HEK293T (cell line): ENCODE results near the gene OR5K3.

Experiments used
- ARNT ChIP-seq: fragments of 450-650 bp; IDR thresholded peaks from 2 replicates; pipeline ENCODE4 v1.6.1; 2017; ENCODE audit warnings: mild to moderate bottlenecking
- BHLHE40 ChIP-seq: fragments of 450-650 bp; IDR thresholded peaks from 2 replicates; pipeline ENCODE4 v1.6.1; 2016; ENCODE audit warnings: mild to moderate bottlenecking, moderate library complexity, borderline replicate concordance
- ELF4 ChIP-seq: fragments of 450-650 bp; IDR thresholded peaks from 2 replicates; pipeline ENCODE4 v1.6.1; 2017; ENCODE audit warnings: antibody characterized with exemption
- FOXA1 ChIP-seq: fragments of 450-650 bp; IDR thresholded peaks from 2 replicates; pipeline ENCODE4 v1.6.1; 2016; ENCODE audit warnings: mild to moderate bottlenecking
- FOXK2 ChIP-seq: fragments of 450-650 bp; IDR thresholded peaks from 2 replicates; pipeline ENCODE4 v1.6.1; 2016; ENCODE audit warnings: mild to moderate bottlenecking
- FOXM1 ChIP-seq: fragments of 450-650 bp; IDR thresholded peaks from 2 replicates; pipeline ENCODE4 v1.6.1; 2017; ENCODE audit warnings: mild to moderate bottlenecking, borderline replicate concordance
- L3MBTL2 ChIP-seq: fragments of 450-650 bp; conservative IDR thresholded peaks from 2 replicates; pipeline ENCODE4 v1.6.1; 2016; ENCODE audit warnings: mild to moderate bottlenecking
- LEF1 ChIP-seq: fragments of 450-650 bp; IDR thresholded peaks from 2 replicates; pipeline ENCODE4 v1.6.1; 2017; ENCODE audit warnings: mild to moderate bottlenecking, borderline replicate concordance
- NFRKB ChIP-seq: fragments of 450-650 bp; IDR thresholded peaks from 2 replicates; pipeline ENCODE4 v1.6.1; 2016; ENCODE audit warnings: mild to moderate bottlenecking, moderate library complexity
- SP1 ChIP-seq: fragments of 450-650 bp; IDR thresholded peaks from 2 replicates; pipeline ENCODE4 v1.6.1; 2017
- SUZ12 ChIP-seq: fragments of 450-650 bp; IDR thresholded peaks from 2 replicates; pipeline ENCODE4 v1.6.1; 2016; ENCODE audit warnings: mild to moderate bottlenecking
- TARDBP ChIP-seq: fragments of 450-650 bp; IDR thresholded peaks from 2 replicates; pipeline ENCODE4 v1.6.1; 2016
- ZNF384 ChIP-seq: fragments of 450-650 bp; IDR thresholded peaks from 2 replicates; pipeline ENCODE4 v1.6.1; 2016
- TF ChIP-seq, protein P1 (sequence below): fragments of 450-650 bp; IDR thresholded peaks from 2 replicates; pipeline ENCODE4 v1.6.1; 2016

DNA sequence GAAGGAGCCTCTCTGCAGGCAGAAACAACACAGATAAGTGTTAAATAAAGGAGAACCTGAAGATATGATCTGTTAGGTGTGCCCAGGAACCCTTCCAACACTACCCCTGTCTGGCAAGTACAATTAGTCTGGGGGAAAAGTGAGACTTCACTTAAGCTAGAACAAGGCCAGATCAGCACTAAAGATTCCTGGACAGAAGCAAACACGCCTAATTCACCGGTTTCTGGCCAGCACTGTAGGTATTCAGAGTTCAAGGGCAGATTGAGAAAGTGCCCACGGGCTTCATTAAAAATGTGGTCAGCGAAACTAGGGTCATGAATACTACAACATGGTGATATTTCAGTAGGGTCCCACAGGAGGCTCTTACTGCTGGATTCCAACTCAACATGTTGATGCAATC, 43.9 kb downstream of the OR5K3 start:
- no peak for TF ChIP-seq ARNT
- TF ChIP-seq FOXM1 = no peak
- no peak for TF ChIP-seq ELF4
- TF ChIP-seq NFRKB = no peak
- TF ChIP-seq BHLHE40 = no peak
- no peak for TF ChIP-seq L3MBTL2
- TF ChIP-seq FOXA1 = no peak
- no peak for TF ChIP-seq ZNF384
- TF ChIP-seq SUZ12 = no peak
- no peak for TF ChIP-seq SP1
- TF ChIP-seq LEF1 = no peak
- TF ChIP-seq FOXK2 = no peak
- TF ChIP-seq, protein P1, sequence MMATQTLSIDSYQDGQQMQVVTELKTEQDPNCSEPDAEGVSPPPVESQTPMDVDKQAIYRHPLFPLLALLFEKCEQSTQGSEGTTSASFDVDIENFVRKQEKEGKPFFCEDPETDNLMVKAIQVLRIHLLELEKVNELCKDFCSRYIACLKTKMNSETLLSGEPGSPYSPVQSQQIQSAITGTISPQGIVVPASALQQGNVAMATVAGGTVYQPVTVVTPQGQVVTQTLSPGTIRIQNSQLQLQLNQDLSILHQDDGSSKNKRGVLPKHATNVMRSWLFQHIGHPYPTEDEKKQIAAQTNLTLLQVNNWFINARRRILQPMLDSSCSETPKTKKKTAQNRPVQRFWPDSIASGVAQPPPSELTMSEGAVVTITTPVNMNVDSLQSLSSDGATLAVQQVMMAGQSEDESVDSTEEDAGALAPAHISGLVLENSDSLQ = no peak
- no peak for TF ChIP-seq TARDBP
